ENCODE data around the gene NDUFS2. TPM values are rescaled to one million over a fixed set of nuclear protein-coding genes. Genes with fewer than 3 reads are reported as not detected.

Gene NDUFS2
- total and polyA plus RNA-seq, 9 of the 15 experiments (the other 6 are each of a cell fraction or from before 2014, with no cell fraction given): 70.0 to 176 (median 141) TPM

GRCh38 chr1:161225534-161226319 lies 23.6 kb downstream of the NDUFS2 start, which contains the start of gene TOMM40L (continued):
- TF ChIP-seq ZBTB40 (IDR thresholded peaks at IDR 0.05) (peak; percentile 11; the same call in 1 of the 2 replicates), ZBTB40 (CRISPR knock-in tag; IDR thresholded peaks at IDR 0.05) (no peak), GABPB2 (CRISPR knock-in tag; conservative IDR thresholded peaks at IDR 0.05) (no peak), KDM4B (IDR thresholded peaks at IDR 0.05; ENCODE audit: borderline replicate concordance in 2 of 2, low read depth in 1 of 2) (no peak), RFX1 (IDR thresholded peaks at IDR 0.05) (no peak), CCAR2 (IDR thresholded peaks at IDR 0.05; ENCODE audit: low read depth, low read length) (no peak), ZNF407 (IDR thresholded peaks at IDR 0.05; ENCODE audit: low read depth) (no peak), ZNF197 (CRISPR knock-in tag; IDR thresholded peaks at IDR 0.05; ENCODE audit: low read depth) (peak; percentile 92)
